ENCODE measurements around the gene TNFRSF11A. TPM values are rescaled to one million over a fixed set of nuclear protein-coding genes. Genes with fewer than 3 reads are reported as not detected.

The TNFRSF11A gene
- total RNA-seq, 1 experiment from 2014 or later: 3.2 TPM

GRCh38 chr18:62425465-62426190 is 100.5 kb downstream of the TNFRSF11A start (continued):
- TF ChIP-seq CTCF (IDR thresholded peaks at IDR 0.05 in 2 of 3, conservative IDR thresholded peaks at IDR 0.05 in 1 of 3; ENCODE audit: borderline replicate concordance in 1 of 3, insufficient read depth in 1 of 3, low read depth in 2 of 3, low read length in 2 of 3) (peak; percentile 79 to 95 (median 80)), YY1 (IDR thresholded peaks at IDR 0.05; ENCODE audit: extremely low read depth, insufficient replicate concordance, low read depth, low read length) (peak; percentile 65), SIN3A (IDR thresholded peaks at IDR 0.05; ENCODE audit: low read depth) (no peak), TCF7L2 (IDR thresholded peaks at IDR 0.05; ENCODE audit: borderline replicate concordance, extremely low read depth, insufficient read depth, insufficient read length) (no peak), EZH2phosphoT487 (IDR thresholded peaks at IDR 0.05; ENCODE audit: borderline replicate concordance) (no peak), ELF1 (IDR thresholded peaks at IDR 0.05; ENCODE audit: borderline replicate concordance, low read depth) (no peak), ZNF274 (IDR thresholded peaks at IDR 0.05; ENCODE audit: low read depth, low read length) (no peak), POLR2A (IDR thresholded peaks at IDR 0.05; ENCODE audit: borderline replicate concordance, extremely low read depth, insufficient read depth, insufficient read length) (no peak), CBX3 (IDR thresholded peaks at IDR 0.05; ENCODE audit: low read depth) (peak; percentile 41), RAD21 (IDR thresholded peaks at IDR 0.05; ENCODE audit: low read depth) (peak; percentile 93), EGR1 (IDR thresholded peaks at IDR 0.05; ENCODE audit: low read depth) (no peak), ZFX (IDR thresholded peaks at IDR 0.05) (no peak), MAX (IDR thresholded peaks at IDR 0.05) (peak; percentile 36; the same call in 1 of the 2 replicates), SP1 (IDR thresholded peaks at IDR 0.05; ENCODE audit: low read depth) (peak; percentile 39)

Measured in HCT116 (cell line).